Body of pancreas (tissue), 4 donors: Measurements from ENCODE around the gene ADAMTS2.

Experiments
- POLR2A ChIP-seq, 3 donors: fragments of 450-650 bp; IDR thresholded peaks; one replicate each; pipeline ENCODE4 v1.6.1; 2016; ENCODE audit warnings: antibody characterized with exemption in 3 of 3, mild to moderate bottlenecking in 2 of 3
- TF ChIP-seq, protein P1 (sequence below), 7 experiments: fragments of 450-650 bp in 4 of 7; fragments of 200-600 bp in 3 of 7; sonication (generic) in 3 of 7; IDR thresholded peaks; one replicate each; pipeline ENCODE4 v1.5.1; 2016 to 2019; ENCODE audit warnings: antibody characterized with exemption in 7 of 7

DNA sequence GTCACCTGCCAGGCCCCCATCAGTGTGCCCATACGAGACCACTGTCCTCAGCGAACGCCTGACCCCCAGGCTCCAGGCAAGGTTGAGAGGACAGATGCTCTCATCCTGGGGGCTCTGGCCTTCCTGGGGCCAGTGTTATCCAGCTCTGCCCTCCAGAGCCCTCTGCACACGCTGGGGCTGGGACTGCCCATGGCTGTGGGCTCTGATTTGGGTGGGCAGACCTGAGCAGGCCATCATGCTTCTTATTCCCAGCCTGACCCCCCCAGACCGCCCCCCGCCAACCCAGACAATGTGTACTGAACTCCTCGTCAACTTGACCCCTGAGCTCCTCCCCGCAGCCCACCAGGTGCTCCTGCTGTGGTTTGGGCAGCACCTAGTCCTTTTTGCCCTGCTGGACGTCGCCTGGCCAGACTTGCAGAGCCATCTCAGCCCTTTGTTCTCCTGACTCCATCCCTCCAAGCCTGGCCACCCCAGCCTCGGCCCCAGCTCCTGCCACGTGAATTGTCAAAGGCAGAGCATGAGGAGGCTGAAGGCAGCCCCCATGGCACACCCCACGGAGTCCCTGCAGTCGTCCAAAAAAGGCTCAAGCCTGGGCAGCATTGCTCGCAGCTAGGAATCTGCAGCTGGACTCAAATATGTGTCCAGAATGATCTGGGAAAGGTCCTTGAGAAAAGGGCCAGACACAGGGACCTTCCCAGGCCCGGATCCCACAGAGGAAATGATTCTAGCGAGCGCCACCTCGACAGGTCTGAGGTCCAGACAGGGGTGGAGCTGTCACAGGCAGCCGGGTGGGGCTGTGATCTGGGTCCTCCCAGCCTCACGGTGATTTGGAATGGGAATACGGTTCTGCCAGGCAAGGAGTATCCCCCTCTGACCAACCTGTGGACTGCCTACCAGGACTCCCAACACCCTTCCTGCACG lies 87.0 kb downstream of the ADAMTS2 start:
- TF ChIP-seq, protein P1, sequence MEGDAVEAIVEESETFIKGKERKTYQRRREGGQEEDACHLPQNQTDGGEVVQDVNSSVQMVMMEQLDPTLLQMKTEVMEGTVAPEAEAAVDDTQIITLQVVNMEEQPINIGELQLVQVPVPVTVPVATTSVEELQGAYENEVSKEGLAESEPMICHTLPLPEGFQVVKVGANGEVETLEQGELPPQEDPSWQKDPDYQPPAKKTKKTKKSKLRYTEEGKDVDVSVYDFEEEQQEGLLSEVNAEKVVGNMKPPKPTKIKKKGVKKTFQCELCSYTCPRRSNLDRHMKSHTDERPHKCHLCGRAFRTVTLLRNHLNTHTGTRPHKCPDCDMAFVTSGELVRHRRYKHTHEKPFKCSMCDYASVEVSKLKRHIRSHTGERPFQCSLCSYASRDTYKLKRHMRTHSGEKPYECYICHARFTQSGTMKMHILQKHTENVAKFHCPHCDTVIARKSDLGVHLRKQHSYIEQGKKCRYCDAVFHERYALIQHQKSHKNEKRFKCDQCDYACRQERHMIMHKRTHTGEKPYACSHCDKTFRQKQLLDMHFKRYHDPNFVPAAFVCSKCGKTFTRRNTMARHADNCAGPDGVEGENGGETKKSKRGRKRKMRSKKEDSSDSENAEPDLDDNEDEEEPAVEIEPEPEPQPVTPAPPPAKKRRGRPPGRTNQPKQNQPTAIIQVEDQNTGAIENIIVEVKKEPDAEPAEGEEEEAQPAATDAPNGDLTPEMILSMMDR (IDR thresholded peaks at IDR 0.05), result no peak
- TF ChIP-seq POLR2A (IDR thresholded peaks at IDR 0.05), result no peak
